HG03442 (cell line): Measurements from ENCODE around the gene ZP3.
A peak's percentile ranks its signal among the peaks of the same experiment; 100 is the strongest.
"Not testable (repeated sequence)": the region's sequence is repeated elsewhere in the genome, so short reads cannot be mapped to it uniquely, and the experiment has no call there.

ENCODE experiments used
- ATAC-seq: cut with Tn5 transposase; IDR thresholded peaks from one replicate; pipeline ENCODE4 v1.9.1; 2021; ENCODE audit warnings: mild to moderate bottlenecking, moderate library complexity; ENCODE audit not compliant: unreplicated experiment

The ZP3 gene

DNA sequence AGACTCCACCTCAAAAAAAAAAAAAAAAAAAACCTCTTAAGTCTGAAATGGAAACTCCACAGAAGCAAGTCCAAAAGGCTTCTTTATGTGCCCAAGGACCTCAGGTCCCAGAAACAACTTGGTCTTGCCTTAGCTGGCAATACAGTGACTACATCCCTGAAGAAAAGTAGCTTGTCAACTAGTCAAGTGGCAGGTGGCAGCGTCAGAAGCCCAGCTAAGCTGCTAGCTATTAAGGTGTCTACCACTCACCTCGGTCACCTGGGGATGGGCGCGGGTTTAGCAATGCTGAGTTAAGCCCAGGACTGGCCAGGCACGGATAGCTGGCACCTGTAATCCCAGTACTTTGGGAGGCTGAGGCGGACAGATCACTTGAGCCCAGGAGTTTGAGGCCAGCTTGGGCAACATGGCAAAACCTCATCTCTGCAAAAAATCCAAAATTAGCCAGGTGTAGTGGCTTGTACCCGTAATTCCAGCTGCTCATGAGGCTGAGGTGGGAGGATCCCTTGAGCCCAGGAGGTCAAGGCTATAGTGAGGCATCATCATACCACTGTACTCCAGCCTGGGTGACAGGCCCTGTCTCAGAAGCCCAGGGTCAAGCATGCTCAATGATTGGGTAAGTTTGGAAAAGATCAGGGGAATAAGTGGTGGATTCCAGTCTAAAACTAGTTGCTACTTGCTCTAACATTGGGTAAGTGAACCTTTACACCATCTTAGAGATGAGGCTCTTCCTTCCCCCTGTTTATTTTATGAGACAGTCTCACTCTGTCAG is 14.6 kb downstream of the ZP3 start:
- not testable (repeated sequence) for ATAC-seq

DNA sequence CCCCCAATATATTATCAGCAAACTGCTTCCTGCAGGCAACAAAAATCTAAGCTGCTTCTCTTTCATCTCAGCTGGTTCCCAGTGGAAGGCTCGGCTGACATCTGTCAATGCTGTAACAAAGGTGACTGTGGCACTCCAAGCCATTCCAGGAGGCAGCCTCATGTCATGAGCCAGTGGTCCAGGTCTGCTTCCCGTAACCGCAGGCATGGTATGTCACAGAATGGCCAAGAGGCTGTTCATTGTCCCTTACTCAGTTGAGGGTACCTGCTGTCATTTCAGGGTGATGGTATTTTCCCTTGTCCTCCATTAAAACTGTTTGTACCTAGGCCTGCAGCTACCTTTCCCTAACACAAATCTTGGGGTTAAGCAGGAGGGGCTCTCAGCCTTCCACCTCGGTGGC is 15.7 kb downstream of the ZP3 start:
- ATAC-seq, result not testable (repeated sequence)

DNA sequence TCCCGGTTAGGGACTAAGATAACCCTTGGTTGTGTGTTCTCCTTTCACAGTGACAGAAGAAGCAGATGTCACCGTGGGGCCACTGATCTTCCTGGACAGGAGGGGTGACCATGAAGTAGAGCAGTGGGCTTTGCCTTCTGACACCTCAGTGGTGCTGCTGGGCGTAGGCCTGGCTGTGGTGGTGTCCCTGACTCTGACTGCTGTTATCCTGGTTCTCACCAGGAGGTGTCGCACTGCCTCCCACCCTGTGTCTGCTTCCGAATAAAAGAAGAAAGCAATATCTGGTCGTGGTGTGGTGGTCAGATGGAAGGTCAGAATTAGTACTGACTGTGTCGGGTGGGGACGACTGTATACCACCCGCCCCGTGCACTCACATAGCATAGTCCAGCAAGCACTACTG is 17.0 kb downstream of the ZP3 start:
- not testable (repeated sequence) for ATAC-seq

GRCh38 chr7:76442664-76443446 is 18.1 kb downstream of the ZP3 start:
- ATAC-seq, result not testable (repeated sequence)

- ATAC-seq, result not testable (repeated sequence)
Measured at GRCh38 chr7:76443846-76444245, 19.1 kb downstream of the ZP3 start.

DNA sequence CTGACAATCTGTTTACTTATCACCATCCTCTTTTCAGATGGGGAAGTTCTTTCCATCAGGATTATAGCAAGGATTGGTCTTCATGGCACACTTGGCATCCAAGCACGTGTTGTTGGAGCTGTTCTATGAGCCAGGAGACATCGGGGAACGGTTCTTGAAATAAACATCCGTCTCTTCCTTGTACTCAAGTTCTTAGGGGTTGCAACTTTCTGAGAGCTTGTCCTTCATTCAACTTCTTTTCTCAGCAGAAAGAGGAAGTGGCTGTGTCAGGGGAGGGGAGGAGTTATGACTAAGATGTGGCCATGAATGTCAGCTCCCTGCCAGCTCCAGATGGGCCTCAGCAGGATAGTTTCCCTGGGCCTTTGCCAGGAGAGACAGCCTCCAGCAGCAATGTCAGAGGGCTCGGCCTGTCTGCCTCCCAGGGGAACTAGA is 20.8 kb downstream of the ZP3 start:
- peak; percentile 81 for ATAC-seq

DNA sequence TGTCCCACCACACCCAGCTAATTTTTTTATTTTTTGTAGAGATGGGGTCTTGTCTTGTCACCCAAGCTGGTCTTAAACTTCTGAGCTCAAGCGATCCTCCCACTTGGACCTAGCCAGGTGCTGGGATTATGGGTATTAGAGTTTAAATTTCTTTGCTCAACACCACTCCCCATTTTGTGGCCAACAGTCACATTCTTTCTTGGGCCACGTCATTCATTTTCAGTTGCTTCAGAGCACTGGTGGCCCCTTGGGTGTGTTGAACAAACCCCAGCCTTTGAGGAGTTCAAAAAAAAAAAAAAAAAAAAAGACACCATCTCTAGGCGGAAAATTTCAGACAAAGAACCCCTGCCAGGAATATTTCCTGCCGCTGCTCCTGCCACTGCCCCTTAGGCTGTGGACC is 32.3 kb downstream of the ZP3 start:
- not testable (repeated sequence) for ATAC-seq

- not testable (repeated sequence) for ATAC-seq
Measured at GRCh38 chr7:76458504-76458903, 33.8 kb downstream of the ZP3 start.

DNA sequence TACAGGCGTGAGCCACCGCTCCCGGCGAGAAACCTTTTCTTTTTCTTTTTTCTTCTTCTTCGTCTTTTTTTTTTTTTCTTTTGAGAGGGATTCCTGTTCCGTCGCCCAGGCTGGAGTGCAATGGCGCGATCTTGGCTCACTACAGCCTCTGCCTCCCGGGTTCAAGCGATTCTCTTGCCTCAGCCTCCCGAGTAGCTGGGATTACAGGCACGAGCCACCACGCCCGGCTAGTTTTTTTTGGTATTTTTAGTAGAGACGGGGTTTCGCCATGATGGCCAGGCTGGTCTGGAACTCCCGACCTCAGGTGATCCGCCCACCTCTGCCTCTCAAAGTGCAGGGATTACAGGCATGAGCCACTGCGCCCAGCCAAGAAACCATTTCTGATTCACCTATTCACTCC is 36.0 kb downstream of the ZP3 start:
- ATAC-seq, result not testable (repeated sequence)

GRCh38 chr7:76461464-76462101 is 36.8 kb downstream of the ZP3 start, which contains the start of gene DTX2:
DTX2 (plus strand) TSS chr7:76461709; CDS start chr7:76480510, 18,801 bp downstream.
- ATAC-seq, result peak; percentile 97

DNA sequence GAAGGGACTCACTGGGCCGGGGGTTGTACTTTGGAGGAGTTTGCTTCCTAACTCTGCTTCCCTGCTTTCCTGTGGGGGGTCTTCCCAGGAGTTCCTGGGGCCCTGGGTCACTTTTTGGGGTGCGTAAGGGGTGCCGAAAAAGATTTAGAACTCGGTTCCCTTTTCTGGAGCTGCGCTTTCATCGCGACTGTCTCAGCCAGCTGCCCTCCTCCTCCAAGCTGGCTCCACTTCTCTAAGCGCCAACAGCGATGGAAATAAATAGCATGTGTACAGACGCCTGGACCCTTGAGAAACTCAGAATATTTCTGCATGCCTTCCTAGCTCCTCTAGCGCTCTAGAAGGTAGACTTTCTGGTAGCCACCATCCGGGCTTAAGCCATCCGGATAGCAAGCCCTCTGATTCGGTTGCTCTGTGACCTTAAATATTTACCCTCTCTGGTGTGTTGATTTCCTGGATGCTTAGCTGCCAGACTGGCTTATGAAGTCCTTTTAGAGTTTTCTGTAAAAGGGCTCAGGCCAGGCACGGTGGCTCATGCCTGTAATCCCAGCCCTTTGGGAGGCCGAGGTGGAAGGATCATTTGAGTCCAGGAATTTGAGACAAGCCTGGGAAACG is 37.6 kb downstream of the ZP3 start:
- ATAC-seq, result peak; percentile 8

- not testable (repeated sequence) for ATAC-seq
Measured at GRCh38 chr7:76464959-76465358, 40.2 kb downstream of the ZP3 start.

DNA sequence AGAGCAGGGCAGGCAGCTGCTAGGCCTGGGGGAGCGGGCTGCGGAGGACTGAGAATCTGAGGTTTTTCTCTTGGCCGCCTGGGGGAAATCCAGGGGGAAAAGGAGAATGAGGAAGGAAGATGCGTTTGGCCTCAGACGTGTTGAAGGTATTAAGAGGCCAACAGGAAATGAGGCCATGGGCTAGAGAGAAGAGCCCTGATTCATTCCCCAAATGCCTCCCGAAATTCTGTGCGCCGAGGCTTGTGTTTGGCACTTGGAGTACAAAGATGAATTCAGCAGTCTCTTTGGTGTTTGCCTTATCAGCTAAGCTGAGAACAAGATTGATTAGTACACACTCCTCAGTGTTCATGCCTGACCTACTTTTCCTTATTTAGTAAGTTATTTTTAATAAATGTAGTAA is 41.2 kb downstream of the ZP3 start:
- ATAC-seq, result not testable (repeated sequence)

- not testable (repeated sequence) for ATAC-seq
Measured at GRCh38 chr7:76467743-76468404, 43.1 kb downstream of the ZP3 start.

DNA sequence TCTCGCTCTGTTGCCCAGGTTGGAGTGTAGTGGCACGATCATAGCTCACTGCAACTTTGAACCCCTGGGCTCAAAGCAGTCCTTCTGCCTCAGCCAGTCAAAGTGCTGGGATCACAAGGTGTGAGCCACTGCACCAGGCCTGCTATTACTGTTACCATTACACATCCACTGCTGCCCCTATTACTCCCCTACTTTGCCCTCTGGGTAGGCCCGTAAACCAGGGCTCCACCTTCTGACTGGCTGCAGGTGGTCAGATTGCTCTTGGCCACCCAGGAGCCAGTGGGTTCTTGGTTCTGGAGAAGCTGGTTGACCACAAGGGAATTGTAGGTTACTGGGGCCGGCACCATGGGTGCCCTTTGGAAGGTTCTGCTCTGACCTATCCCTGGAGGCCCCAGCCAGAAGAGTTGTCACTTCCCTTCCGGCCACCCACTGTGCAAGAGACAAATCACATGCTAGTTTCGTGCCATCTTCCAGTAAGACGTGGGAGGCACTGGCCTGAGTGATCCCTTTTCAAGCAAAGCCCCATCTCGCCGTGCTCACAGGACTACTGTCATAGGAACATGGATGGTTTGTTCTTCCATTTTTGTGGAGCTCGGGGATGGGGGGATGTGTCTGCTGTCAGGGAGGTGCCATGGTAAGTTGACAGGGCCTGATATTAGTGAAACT is 46.9 kb downstream of the ZP3 start:
- ATAC-seq, result not testable (repeated sequence)

- not testable (repeated sequence) for ATAC-seq
Measured at GRCh38 chr7:76473097-76473496, 48.3 kb downstream of the ZP3 start.

GRCh38 chr7:76476280-76476679 is 51.5 kb downstream of the ZP3 start:
- not testable (repeated sequence) for ATAC-seq

DNA sequence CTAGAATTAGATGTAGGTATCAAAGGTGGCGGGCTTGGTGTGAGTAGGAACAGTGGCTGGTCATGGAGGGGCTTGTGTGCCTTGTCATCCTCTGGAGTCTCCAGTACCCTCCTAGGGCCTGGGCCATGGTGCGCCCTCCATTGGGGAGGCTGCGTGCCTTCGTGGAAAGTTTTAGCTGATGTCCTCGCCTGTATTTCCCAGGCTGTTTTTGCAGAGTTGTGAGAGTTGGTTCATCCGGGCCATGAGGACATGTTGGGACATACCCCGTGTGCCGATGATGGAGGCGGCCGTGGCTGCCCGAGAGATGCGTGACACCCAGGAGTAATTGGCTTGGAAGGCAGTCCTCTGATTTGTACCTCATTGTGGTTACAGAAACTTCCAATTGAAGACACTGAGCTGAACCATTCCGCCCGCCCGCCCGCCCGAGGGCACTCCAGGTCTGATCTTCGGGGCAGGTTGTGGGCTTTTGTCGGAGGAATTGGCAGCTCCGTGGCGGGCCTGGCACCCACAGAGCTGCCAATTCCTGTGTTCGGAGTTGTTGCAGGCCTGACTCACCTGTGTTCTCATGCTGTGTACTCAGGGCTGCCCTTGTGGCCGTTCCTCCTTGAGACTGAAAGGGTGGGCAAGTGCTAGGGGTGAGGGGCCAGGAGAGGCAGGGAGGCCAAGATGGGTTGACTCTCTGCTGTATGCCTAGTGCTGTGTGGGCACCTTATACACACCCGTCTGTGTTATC is 52.2 kb downstream of the ZP3 start:
- ATAC-seq, result not testable (repeated sequence)

DNA sequence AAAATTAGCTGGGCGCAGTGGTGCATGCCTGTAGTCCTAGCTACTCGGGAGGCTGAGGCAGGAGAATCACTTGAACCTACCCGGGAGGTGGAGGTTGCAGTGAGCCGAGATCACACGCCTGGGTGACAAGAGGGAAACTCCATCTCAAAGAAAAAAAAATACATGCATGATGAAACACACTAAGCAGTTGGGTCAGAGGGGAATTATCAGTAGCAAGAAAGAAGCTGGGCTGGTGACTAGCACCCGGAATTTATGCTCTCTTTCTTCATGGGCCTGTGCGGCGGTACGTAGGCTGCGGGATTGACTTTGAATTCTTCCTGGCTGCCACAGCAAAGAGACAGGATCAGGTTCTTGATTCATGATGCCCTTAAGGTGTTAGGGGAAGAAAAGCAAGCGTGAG is 54.9 kb downstream of the ZP3 start:
- ATAC-seq, result not testable (repeated sequence)
